Stimulated activated CD4-positive, alpha-beta T cell treated with anti-CD3 and anti-CD28 coated beads, Interleukin-1b, Interleukin-23, amount 100 ng/mL, for 48 hours (primary cell): ENCODE data around the gene ZNF423.
"Not testable (repeated sequence)": the region's sequence is repeated elsewhere in the genome, so short reads cannot be mapped to it uniquely, and the experiment has no call there.

ENCODE experiments used
- DNase-seq: peaks from one replicate; pipeline ENCODE4 v3.0.0-alpha.2; 2020

The ZNF423 gene

DNA sequence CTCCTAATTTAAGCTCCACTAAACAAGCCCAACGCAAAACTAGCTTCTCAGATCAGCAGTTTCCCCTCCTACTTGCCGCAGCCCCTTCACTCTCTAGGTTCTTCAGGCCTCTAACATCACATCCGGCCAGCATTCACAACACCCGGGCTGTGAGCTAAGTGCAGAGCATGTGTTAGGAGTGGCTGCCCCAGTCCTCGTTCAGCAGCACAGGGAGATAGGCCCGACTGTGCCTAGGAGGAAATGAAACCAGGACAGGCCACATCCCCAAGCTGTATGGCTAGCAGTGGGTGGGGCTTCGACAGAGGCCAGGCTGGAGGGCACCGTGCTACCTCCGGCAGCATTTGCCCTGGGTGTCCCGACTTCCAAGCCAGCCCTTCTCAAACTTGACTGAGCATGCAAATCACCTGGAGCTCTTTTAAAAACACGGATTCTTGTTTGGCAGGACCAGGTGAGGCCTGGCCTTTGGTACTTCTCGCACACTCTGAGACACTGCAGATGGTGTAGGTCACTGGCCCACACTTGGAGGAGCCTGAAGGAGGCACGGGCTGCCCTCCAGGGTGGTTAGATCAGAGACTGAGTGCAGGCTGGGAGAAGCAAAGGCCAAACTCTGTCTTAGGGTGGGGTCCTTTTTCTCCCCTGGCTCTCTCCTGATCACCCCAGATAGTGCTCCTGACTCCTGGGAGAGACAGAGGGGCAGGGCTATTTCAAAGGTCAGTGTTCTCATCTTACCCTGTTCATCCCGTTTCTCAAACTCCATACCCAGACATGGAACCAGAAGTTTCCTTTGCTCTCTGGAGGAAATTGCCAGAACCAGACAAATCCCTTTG lies 280.4 kb downstream of the ZNF423 start:
- no peak for DNase-seq

DNA sequence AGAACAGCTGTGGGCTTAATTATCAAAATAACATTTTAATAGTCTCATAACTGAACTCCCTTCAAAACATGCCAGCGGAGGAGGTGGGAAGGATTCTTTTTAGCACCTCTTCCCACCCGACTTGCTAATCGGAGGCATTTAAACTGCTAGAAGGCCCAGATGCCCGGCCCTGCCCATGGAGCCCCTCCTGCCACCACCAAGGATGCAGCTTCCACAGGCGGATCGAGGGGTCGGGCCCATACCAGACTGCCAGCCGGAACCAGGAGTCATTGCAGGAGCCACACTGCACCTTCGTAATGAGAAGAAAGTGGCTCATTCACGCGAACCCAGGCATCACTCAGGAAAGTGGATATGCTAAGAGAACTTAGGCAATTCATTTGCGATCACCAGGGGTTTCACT lies 281.1 kb downstream of the ZNF423 start:
- DNase-seq, result no peak

DNA sequence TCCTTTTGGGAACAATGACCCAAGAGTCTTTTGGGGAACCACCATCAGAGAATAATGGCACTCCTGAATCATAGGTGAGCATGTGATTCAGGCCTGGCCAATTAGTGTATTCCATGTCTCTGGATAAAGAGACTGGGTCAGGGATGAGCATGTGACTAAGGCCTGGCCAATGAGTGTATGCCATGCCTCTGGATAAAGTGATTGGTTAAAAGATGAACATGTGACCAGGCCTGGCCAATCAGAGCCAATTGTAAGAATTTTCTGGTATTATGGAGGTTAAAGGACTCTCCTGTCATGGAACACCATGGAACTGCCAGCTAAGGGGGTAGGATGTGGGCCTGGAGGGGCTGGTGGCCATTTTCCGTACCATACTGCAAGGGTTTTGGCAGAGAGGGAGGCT lies 288.0 kb downstream of the ZNF423 start:
- DNase-seq, result no peak

DNA sequence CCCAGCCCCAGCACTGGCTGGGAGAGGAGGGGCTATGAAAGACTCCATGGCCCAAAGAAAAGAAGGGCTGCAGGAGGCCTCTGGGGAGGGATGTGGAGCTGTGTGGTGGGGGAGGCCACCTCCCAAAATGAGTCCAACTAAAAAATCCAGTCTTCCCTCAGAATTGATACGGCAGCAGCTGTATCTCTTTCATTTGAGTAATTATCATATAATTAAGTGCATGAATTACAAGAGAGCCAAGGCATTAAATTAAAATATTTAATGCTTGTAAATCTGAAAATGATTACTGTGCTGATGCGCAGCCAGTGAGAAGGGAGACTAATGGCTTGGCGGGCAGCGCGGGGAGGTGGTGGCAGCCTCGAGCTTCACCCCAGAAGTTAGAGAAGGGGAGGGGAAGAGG lies 289.5 kb downstream of the ZNF423 start:
- DNase-seq, result no peak

DNA sequence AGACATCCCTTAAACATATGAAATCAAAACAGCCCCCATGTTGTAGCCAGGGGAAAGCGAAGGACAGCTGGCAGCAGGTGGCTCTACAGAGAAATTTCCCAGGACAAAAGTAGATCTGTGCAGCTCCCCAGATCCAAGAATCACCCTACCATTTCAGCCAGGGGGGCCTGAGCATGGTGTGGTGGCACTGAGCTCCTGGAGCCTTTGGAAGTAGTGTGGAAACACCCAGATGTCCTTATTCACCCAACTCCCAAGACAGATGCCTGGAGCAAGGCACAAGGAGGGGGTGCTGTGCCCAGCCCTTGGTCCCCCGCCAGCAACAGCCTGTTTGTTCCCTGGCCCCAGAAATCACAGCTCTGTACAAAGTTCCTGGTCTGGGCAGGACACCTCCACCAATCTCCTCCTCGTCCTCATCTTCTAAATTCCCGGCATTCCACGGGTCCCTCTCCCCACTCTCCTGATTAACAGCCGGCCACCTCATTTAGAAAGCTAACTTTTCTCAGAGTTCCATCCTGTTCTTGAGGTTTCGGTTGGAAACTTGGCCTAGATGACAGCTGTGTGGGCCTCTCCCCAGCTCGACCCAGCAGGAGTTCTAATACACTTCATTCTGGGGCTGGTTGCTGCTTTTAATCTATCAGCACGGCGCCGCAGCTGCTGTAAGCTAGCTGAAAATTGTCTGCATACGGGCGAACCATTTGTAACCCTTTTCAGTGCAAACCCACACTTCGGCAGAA lies 291.2 kb downstream of the ZNF423 start:
- no peak for DNase-seq

DNA sequence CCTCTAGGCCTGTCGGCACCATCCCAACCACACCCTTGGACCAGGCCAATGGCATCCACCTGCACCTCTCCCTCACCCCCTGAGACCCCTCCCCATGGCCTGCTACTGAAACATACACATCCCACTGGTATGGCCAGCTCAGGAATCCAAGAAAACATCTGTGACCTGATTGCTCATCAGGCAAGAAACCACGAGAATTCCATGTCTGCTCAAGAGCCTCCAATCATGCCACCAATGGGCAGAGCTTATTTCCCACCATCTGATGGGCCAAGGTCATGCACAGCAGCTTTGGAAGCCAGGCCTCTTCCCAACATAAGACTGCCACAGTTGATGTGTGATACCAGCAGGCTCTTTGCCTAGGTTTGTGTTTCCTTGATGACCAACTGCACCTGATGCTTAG lies 292.2 kb downstream of the ZNF423 start:
- DNase-seq, result no peak

DNA sequence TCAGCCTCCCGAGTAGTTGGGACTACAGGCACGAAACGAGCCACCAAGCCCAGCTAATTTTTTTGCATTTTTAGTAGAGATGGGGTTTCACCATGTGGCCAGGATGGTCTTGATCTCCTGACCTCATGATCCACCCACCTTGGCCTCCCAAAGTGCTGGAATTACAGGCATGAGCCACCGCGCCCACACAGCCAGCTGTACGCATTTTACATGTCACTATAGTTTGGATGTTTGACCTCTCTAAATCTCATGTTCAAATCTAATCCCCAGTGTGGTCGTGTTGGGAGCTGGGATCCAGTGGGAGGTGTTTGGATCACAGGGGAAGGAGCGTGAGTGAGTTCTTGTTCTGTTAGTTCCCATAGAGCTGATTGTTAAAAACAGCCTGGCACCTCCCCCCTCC lies 293.0 kb downstream of the ZNF423 start:
- not testable (repeated sequence) for DNase-seq

DNA sequence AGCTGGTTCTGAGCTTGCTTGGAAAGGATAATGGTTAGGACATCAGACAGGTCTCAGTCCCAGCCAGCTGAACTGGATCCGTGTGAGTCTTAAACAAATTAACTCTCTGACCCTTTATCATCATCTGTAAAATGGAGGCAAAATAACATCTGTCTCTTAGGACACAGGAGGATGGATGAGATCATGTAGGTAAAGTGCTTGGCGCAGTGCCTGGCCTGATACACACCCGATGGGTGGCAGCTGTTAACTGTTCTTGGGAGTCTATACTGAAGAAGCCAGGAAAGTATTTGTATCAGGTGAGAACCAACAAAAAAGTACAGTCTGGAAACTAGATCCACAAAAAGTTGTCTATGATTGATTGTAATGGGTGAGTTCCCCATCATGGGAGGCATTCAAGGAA lies 293.7 kb downstream of the ZNF423 start:
- DNase-seq, result no peak

DNA sequence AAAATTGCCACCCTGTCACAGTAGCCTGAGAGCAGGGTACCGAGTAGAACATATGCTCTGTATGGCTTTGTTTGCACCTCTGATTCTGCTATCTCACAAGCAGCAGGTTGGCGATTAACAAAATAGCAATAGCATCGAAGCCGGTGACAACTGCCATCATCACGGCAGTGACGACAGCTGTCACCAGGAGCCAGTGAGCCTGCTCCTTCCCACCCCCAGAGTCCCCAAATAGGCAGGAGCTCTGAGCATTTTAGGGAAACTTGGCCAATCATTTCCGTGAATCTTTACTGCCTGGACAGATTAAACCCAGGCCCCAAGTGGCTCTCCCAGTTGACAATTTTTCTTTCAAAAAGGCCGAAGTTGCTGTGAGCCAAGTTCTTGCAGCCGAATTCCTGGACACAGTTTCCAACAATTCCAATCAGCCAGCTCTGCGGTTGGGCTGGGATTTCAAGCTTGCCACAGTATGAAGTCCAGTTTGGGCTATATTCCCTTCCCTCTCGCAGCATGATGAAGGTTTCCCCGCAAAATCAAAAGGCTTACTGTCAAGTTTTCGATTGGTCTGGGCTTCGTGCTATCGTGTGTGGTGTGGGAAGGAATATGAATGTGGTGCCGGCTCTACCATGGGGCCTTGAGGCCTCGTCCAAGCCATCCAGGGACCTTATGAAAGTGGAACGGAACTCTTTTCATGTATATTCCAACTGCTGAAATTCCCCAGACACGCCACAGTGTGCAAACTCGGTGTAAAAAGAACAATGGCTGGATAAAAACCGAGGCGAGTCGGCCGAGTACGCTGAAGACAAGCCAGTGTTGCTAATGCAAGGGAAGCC lies 295.7 kb downstream of the ZNF423 start:
- DNase-seq, result no peak

DNA sequence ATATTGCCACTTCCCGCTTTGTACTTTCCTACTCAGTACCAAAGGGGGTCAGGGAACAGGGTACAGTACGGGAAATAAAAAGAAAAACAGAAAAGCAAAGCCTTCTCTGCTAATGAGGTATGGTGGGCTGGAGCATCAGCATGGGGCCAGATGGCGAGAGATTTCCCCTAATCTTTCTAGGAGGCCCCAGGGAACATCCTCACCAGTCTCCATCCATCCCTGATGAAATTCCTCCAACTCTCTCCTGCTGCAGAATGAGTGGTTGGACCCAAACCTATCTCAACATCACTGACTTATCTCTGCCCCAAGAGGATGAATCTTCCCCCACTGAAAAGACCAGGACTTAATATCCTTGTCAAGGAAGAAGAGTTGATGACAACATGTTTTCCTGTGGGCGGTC lies 296.7 kb downstream of the ZNF423 start:
- DNase-seq, result no peak

DNA sequence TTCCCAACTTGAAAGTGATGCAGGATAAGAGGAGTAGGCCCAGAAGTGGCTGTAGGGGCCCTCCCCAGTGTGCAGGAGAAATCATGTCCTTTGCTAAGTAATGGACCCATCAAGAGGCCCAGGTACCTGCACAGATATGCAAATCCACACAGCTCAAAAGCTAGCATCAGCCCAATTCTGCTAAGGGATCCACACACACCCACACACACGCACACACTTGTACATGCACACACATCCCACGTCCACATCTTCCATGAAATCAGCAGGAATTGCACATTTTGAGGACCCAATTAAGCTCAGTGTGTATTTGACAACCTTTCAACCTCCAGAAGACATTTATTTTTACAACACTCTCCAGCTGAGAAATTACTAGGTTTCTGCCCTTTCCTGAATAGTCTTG lies 297.5 kb downstream of the ZNF423 start:
- no peak for DNase-seq

DNA sequence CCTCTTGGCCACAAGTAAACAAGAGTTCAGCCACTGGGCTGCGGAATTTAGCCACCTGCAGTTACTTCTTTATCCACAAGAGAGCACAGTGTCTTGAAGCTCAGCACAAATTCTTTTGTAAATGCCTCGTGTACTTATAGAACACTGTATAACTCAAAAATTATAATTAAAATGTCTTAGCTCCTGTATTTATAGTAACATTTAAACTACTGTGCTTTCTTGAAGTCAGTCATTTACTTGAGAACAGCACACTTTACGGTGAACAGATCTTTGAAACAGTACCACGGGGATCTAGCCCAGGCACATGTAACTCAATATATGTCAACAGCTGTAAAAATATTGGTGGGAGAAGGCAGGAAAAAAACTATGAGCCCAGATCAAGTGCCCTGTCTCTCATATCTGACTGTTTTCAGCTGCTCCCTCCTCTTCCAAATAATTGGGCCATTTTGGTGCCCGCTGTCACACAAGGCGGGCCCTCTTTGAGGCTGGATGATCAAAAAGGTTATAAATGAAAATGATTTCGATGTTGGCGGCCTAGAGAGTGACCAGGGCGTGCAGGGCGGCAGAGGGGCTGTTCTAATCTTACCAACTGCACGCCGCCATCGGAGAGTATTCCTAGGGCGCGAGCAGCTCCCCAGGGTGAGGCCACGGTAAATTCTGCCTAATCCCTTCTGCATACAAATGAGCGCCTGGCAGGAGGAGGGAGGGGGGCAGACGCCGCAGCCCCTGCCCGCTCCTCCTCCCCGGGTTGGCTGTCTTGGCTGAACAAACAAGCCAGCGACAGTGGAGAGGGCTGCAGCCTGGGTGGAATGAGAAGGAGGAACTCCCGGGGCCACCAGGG lies 299.1 kb downstream of the ZNF423 start:
- DNase-seq, result no peak

DNA sequence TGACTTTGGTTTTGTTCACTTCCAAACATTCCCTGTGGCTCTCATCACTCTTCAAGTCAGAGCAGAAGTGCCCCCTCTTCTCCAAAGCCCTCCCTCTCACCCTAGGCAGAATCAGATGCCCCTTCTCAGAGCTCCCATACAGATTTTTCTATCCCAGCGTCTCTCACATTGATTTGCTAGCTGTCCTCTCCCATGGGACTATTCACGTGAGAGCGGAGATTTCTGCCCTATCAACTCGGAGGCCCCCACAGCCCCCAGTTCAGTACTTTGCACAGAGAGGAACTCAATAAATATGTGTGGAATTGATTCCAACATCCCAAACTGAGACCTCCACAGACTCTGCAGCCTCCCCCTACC lies 299.7 kb downstream of the ZNF423 start:
- DNase-seq, result no peak

DNA sequence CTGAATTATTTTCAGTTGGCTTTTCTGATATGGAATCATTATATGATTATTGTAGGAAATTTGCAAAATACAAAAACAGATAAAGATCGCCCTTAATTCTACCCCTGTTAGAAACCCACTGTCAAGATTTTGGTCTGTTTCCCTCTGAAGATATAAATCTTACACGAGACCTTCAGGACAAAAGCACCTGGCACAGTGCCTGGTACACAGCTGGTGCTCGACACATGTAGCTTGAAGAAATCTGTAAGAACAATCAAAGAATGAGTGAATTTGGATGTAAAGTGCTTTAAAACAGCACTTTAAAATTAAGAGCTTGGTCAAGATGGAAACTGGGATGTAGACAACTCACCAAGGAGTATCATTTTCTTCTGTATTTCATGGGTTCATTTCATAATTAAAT lies 301.2 kb downstream of the ZNF423 start:
- DNase-seq, result no peak

DNA sequence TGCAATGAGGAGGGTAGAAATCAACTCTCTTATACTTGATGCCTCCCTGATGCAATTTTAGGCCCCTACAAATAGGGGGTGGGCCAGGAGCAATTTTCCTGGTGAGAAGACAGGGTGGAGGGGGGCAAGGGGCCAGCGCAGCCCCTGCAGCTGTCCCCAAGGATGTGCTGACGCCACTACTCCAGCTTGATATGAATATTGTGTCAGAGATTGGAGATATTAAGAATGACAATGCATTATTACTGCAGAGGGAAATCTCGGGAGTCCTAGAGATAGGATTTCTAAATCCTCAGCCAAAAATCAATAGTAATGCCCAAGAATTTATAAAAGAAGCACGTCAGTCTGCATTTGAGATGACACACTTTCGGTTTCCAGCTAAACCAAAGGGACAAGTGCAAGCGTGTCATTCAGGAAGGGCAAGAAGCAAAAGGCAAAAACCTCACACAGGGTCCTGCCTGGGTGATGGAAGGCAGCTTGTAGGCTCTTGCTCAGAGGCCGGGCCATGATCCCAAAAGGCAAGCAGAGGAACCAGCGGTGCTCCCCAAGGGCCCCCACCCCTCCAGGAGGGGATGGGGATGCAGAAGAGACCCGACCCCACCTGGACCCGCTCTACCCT lies 303.5 kb downstream of the ZNF423 start:
- no peak for DNase-seq

DNA sequence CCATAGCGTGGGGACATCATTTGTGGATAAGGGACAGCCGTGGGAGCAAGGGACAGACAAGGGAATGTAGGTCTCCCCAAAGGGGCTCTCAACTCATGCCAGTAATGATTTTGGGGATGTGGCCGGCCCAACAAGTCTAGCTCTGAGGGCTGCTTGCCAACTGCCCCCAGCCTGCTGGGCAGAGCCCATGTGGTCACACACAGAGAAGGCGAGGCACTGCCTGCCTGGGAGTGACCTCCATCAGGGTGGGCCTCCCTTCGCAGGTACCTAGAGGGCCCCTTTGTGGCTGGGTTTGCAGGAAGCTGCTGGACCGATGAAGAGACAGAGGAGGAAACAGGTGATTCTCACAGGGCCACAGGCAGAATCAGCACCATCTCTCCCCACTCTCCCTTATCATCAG lies 305.2 kb downstream of the ZNF423 start:
- DNase-seq, result no peak

DNA sequence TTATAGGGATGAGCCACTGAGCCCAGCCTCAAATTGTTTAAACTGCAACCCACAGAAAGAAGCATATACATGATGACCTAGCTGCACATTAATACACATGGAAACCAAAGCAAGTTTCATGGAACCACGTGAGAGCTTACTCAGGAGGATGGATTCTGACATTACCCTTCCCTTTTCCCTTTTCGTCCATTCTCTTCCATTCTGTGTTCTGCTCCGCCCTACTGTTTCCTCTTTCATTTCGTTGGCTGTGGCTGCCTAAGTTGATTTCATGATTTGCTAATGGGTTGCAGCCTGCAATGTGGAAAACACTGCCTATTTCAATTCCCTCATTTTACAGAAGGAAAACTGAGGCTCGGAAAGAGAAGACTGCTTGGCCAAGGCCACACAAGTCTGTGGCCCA lies 305.8 kb downstream of the ZNF423 start:
- DNase-seq, result no peak

DNA sequence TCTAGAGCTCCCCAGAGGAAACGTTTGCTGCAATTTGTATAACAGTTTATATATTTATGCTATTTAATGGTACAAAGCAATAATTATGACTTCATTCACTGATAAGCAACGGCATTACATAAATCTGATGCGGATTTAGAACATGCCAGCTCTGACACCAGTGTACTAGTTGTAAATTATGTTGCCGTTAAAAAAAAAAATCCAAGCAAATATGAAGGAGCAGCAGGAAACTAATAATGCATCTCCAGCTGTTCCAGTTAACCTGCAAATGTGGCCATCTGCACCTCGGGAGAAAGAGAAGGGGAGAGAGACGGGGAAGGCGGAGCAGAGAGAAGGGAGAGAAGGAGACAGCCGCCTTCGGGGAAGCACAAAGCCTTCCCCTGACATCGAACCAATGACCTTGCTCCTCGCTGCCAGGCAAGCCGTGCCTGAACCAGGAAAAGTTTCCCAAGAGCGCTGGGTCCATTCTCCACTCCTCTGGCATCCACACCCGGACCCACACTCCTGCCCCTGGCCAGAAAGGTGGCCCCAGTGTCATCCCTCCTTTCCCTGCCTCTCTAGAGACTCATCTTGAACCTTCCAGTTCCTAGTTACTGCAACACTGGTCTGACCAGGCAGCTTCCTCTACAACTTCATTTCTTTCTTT lies 307.5 kb downstream of the ZNF423 start:
- no peak for DNase-seq

DNA sequence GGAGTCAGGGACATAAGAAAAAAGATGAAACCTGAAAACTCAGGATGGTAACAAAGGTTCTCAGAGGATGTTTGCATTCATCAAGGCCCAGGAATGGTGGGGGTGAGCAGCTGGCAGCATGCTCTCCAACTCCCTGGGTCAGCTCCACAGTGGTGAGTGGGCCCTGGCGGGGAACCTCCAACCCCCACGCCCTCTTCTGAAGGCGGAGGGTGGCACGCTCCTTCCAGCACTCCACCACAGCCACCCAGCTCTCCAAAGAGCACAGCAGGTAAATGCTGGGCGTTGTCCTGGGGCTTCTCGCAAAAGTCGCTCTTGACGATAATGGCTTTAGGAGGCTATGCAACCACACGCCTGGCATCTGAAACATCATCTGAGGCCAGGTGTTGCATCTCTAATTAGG lies 308.5 kb downstream of the ZNF423 start:
- no peak for DNase-seq

DNA sequence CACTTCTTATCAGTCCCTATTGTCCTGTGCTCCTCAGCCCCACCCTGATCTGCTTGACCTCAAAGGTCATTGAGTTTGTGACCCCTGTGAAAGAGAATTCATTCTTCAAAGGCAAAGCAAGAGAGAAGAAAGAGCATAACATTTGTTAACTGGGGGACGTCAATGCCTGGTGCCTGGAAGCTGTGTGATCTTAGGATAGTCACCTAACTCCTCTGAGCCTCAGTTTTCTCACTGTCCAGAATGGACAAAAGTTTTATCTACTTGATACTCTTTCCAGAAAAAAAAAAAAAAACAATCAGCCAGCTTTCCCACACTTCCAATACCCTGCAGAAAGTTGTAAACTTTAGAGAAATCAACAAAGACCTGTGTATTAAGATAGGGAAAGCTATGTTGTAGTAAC lies 309.2 kb downstream of the ZNF423 start:
- no peak for DNase-seq

DNA sequence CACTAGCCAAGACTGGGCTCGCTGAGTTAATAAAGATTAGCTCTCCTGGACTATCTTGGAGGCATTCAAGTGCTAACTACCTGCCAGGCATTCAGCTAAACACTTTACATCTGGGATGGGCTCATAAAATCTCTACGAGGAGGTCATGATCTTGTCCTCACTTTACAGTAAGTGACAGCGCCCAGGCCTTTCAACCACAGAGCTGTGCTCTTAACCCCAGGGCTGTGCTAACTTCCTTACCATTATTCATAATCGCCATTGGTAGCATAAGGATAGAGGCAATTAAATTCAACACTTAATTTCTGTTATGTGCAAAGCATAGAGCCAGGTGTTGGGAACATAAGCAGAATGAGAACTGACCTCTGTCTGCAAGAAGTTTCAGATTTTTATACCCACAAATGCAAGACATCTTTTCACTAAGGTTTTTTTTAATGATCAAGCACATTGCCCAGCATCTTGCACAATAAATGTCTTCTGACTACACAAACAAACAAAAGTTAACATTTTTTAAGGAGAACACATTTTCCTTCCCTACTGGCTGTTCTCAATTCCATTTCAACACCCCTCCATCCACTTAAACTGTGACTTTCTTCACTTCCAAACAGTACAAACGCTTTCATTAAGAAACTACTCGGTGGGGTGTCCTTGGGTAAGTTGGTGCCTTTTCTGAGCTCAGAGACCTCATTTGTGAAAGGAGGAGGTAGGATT lies 310.0 kb downstream of the ZNF423 start:
- DNase-seq, result no peak
